GM12873 (cell line): ENCODE data around the gene CD7.

ENCODE experiments used
- CTCF ChIP-seq: IDR thresholded peaks from 2 replicates; pipeline ENCODE4 v1.5.1; 2012; ENCODE audit warnings: low read depth, mild to moderate bottlenecking, moderate library complexity, low read length, control low read depth; ENCODE audit not compliant: insufficient read depth; ENCODE audit errors: missing control alignments

Gene CD7

GRCh38 chr17:82303944-82304808, 13.2 kb downstream of the CD7 start:
- TF ChIP-seq CTCF, result no peak

GRCh38 chr17:82302991-82303943, 14.1 kb downstream of the CD7 start:
- no peak for TF ChIP-seq CTCF

GRCh38 chr17:82302568-82302963, 14.8 kb downstream of the CD7 start:
- TF ChIP-seq CTCF, result no peak

- TF ChIP-seq CTCF, result no peak
Observed at GRCh38 chr17:82301916-82302567, 15.4 kb downstream of the CD7 start.

GRCh38 chr17:82301300-82301915, 16.0 kb downstream of the CD7 start:
- no peak for TF ChIP-seq CTCF

- TF ChIP-seq CTCF, result peak; percentile 79
Observed at GRCh38 chr17:82300707-82301270, 16.6 kb downstream of the CD7 start.
